ENCODE data around the gene INAVA.
"Not testable (repeated sequence)": the region's sequence is repeated elsewhere in the genome, so short reads cannot be mapped to it uniquely, and the experiment has no call there.

Gene INAVA

DNA sequence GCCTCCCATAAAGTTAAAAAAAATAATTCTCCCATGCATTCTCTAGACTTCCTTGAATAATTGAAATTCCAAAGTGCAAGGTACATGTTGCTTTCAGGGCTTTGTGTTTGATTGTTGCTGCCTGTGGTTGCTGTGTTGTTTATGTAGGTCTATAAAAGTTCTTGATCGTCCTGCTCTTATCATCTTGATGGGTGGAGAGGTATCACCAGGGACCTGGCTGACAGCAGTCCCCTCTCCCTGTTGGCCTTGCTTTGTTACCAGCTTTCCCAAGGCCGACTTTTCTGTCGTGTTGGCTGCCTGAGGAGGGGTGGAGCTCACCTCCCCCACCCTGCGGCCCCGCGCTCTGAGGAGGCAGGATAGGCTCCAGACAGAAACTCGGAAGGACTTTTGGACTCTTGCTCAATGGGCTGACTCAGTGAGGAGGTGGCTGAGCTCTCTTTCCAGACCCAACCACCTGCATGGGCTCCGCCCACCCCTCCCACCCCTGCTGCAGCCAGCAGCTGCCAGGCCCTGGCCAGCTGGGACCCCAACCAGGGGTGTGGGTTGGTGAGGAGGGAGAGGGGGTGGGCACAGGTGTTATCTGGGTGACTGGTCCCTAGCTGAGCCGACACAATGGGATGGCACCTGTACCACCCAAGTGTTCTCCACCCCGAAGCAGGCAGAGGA is 2.0 kb downstream of the INAVA start:
- DNase-seq (ENCODE audit: low read depth, low spot score), result peak; percentile 65
- H3K27ac ChIP-seq, result peak overlapping the region; percentile 94

DNA sequence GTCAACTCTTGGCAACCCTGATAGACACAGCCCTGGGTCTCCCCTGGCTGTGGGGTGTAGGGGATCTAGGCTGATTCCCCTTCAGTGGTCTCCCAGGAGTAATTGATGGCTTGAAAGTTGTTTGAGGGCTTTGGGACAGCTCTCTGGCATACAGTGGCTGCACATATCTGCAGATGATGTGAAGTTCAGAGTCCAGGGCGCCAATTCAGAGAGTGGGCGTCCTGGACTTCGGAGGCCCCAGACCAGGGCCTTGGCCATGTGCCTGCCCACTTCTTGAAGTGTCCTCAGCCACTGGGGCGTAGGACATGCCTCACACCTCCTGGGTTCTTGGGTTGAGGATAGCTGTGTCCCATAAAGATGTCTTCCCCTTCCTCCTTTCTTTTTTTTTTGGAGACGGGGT is 2.6 kb downstream of the INAVA start:
- DNase-seq (ENCODE audit: low read depth, low spot score), result no peak
- H3K27ac ChIP-seq, result peak overlapping the region; percentile 94

DNA sequence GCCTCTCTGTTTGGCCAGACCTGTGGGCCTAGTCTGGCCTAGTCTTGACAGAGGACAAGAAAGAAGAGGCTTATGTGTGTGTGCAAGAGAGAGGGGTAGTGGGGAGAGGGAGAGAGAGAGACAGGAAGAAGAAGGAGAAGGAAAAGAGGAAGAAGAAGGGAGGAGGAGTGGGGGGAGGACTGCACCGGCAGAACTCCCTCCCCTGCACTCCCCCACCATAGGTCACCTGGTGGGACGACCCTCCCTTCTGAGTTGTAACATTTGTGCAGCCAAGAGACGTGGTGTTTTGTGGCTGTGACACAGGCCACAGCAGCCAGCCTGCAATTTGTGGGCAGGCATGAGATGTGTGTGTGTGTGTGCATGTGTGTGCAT is 4.3 kb downstream of the INAVA start:
- DNase-seq (ENCODE audit: low read depth, low spot score), result no peak
- peak overlapping the region; percentile 94 for H3K27ac ChIP-seq

DNA sequence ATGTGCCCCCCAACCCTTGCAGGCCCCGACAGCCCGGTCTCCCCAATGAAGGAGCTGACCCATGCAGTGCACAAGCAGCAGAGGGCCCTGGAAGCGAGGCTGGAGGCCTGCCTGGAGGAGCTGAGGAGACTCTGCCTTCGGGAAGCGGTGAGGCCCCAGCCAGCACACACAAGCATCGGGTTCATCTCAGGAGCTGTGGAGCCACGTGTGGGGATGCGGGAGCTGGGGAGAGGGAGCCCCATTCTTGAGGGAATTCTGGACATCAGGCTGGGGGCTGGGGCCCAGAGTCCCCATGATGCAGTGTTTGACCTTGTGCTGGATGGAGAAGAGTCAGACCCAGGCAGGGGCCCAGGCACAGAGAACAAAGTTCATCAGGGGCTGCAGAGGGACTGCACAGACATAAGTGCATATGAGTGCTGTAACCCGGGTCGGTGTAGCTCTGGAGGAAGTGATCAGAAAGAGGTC is 4.8 kb downstream of the INAVA start:
- H3K27ac ChIP-seq, result peak overlapping the region; percentile 94
- DNase-seq (ENCODE audit: low read depth, low spot score), result no peak

DNA sequence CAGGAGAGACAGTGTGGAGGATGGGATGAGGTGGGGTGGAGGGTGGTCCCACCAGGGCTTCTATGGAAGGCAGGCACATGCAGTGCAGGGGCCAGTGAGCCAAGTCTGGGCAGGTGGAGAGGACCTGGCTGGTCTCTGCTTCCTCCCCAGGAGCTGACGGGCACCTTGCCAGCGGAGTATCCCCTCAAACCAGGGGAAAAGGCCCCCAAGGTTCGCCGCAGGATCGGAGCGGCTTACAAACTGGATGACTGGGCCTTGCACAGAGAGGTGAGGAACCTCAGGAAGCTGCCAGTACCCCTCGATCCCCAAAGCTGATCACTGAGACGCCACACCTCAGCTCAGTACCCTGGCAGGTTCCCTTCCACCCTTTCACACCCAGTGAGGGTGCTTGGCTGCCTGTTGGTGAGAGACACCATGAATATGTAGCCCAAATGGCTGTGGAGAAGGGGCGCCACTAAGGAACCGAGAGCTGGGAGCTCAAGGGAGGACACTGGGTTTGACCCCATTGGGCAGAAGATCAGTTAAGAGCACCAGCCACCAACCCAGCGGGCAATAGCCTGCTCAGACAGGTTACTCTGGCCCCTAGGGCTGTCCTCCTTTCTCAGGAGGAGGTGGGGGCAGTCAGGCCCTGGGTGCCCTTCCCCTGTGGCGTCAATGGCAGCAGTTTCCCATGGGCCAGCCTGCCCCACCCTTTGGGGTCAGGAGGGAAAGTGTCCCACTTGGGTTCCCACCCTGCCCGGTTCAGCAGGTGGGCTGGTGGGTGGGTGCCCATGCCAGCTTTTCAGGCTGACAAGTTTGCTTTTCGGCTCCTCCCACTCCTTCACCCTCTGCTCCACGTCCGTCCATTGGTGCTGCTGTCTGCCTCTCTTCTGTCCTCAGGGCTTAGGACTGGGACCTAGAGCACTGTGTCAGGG is 5.5 kb downstream of the INAVA start:
- no peak for DNase-seq (ENCODE audit: low read depth, low spot score)
- no peak overlapping the region for H3K27ac ChIP-seq

DNA sequence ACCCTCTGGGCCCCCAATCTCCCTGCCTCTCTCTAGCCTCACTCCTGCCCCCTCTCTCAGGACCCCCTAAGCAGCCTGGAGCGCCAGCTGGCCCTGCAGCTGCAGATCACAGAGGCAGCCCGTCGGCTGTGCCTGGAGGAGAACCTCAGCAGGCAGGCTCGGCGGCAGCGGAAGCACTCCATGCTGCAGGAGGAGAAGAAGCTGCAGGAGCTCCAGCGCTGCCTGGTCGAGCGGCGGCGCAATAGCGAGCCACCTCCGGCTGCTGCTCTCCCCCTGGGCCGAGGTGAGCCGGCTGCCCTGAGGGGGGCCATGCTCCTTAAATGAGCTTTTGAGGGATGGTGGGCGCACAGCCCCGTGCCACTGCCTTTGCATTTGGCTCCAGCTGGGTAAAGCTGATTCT is 6.2 kb downstream of the INAVA start:
- no peak overlapping the region for H3K27ac ChIP-seq

DNA sequence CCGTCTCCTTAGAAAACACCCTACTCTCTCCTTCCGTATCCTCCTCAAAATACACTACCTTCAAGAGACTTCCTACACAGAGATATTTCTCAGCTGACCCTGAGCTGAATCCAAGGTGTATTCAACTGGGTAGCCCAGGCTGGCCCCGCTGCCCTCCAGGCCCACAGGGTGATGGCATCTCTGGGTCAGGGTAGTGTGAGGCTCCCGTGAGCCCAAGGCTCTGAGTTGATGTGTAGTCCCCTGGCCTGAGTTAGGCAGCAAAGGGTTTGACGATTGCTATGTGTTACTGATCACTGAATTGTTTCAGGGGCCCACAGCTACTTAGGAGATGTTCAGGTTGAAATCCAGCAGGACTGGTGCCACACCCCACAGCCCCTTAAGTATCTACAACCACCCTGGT is 6.7 kb downstream of the INAVA start:
- peak overlapping the region; percentile 13 for H3K27ac ChIP-seq
- no peak for DNase-seq (ENCODE audit: low read depth, low spot score)

More for the DNA sequence above, 6.2 kb downstream of the INAVA start:
- no peak for DNase-seq (ENCODE audit: low read depth, low spot score)

DNA sequence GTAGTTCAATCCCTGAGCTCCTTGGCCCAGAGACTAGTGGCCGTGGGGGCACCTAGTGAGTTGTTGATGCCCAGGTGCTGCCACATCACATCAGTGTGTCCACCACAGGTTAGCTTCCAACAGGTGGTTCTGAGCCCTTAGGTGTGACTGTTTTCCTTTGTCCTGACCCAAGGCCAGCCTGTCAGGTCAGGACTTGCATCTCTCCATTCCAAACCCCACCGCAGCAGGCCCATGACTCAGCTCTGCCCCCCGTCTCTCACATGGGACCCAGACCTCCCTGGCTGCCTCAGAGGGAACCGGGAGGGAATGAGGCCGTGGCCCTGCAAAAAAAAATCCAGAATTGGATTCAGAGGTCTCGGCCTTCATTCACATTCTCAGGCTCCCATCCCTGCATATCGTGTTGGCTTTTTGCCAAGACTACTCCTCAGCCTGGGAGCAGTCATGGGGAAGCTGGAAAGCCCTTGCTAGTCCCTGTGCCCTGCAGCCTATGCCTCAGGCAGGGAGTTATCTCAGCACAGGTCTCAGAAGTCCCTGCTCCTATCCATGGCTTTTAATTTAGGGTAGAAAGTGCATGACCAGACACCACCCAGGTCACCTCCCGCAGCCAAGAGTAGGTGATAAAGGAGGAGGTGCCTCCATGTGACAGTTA is 7.2 kb downstream of the INAVA start:
- DNase-seq (ENCODE audit: low read depth, low spot score), result no peak
- H3K27ac ChIP-seq, result peak overlapping the region; percentile 13

DNA sequence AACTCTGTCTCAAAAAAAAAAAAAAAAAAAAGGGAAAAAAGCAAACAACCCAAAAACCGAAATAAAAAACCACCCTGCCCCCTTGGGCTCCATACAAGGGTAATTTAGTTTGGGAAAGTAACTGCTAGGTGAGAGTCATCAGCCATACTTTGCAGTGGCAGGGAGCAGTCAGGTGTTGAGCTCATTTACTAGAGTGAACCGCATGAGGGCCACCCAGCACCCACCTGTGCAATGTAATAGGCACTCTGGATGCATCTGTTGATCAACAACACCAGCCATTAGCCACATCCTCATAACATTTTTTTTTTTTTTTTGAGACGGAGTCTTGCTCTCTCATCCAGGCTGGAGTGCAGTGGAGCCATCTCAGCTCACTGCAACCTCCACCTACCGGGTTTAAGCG is 9.1 kb downstream of the INAVA start:
- DNase-seq (ENCODE audit: low read depth, low spot score), result no peak
- H3K27ac ChIP-seq, result peak overlapping the region; percentile 17

DNA sequence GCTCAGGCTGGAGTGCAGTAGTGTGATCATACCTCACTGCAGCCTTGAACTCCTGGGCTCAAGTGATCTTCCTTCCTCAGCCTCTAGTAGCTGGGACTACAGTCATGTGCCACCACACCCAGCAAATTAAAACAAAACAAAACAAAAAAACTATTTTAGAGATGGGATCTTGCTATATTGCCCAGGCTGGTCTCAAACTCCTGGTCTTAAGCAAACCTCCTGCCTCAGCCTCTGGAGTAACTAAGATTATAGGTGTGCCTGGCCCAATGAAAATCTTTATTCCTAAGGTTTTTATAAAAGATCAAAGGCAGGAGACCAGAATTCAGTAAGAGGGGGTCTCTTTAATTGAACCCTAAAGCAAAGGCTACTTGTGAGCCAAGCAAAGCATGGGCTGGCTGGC is 10.1 kb downstream of the INAVA start:
- peak overlapping the region; percentile 48 for H3K27ac ChIP-seq
- DNase-seq (ENCODE audit: low read depth, low spot score), result no peak

DNA sequence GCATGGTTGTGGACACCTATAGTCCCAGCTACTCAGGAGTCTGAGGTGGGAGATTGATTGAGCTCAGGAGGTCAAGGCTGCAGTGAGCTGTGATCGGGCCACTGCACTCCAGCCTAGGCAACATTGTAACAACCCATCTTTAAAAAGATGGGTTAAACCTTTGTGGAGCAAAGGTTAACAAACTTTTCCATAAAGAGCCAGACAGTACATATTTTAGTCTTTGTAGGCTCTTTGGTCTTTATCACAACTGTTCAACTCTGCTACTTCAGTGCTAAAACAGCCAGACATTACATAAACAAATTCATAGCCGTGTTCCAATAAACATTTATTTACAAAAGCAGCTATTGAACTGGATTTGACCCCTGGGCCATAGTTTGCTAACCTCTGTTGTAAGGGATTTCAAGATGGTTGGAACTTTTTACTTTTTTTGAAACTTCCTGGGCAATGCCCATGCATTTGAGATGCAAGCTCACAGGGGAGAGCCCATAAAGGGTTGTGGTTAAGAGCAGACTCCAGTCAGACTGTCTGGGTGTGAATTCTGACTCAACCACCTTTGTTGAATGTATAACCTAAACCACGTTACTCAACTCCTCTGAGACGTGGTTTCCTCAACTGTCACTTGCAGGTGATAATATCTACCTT is 10.8 kb downstream of the INAVA start:
- peak; percentile 85 for DNase-seq (ENCODE audit: low read depth, low spot score)
- H3K27ac ChIP-seq, result peak overlapping the region; percentile 48

DNA sequence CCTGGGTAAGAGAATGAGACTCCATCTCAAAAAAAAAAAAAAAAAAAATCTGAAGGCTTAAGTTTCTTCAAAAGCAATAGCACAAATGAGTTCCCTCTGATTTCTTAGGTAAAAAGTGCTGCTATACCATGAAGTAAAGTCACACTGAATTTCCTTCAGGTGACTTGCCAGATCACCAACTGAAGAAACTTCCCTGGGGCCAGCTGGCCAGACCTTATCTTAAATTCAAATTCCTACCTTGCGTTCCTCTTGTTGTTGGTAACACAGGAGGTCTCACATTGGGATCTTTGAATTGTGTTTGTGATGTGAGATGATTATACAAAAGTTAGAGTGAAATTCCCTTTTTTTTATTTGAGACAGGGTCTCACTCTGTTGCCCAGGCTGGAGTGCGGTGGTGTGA is 11.8 kb downstream of the INAVA start:
- DNase-seq (ENCODE audit: low read depth, low spot score), result no peak
- peak overlapping the region; percentile 48 for H3K27ac ChIP-seq

DNA sequence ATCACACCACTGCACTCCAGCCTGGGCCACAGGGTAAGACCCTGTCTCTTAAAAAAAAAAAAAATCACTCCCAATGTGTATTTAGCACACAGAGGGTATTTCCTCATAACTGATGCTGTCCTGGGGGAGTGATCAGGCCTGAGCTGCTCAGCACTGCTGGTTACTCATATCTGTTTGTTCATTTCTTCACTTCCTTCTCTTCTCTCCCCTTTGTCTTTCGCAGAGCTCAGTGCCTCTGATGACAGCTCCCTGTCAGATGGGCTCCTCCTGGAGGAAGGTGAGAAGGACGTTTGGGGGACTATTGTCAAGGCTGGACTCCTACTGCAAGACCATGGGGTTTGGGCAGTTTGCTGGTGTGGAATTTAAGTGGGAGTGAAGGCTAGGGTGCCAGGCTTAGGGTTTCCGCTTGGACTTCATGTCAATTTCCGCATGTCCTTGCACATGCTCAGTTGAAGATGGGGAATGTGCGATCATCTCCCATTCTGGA is 13.0 kb downstream of the INAVA start:
- H3K27ac ChIP-seq, result peak overlapping the region; percentile 48
- DNase-seq (ENCODE audit: low read depth, low spot score), result no peak

DNA sequence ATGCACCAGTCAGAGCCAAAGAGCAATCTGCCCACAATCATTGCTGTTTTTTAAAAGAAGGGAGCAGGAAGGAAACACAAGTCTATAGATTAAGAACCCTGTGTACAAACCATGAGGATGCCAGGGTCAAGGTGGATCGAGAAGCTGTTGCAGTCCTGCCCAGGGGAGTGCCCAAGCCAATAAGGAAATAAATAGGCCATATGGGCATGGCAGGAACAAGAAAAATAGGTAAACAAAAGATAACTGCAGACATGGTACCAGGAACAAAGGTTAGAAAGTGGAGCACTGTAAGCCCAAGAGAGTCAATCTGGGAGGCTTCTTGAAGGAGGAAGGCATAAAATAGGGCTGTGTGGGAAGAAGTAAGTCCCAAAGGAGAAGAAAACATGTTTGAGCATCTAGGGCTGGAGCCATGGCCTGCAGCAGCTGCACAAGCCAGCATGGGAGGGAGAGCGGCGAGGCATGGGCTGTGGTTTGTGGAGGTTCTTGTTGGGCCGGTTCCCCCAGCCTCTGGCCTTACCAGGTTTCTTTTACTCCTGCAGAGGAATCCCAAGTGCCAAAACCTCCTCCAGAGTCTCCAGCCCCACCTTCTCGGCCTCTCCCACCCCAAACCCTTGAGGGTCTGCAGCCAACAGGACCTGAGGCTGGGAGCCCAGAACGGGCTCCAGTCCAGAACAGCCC is 13.6 kb downstream of the INAVA start:
- peak overlapping the region; percentile 48 for H3K27ac ChIP-seq
- DNase-seq (ENCODE audit: low read depth, low spot score), result no peak

DNA sequence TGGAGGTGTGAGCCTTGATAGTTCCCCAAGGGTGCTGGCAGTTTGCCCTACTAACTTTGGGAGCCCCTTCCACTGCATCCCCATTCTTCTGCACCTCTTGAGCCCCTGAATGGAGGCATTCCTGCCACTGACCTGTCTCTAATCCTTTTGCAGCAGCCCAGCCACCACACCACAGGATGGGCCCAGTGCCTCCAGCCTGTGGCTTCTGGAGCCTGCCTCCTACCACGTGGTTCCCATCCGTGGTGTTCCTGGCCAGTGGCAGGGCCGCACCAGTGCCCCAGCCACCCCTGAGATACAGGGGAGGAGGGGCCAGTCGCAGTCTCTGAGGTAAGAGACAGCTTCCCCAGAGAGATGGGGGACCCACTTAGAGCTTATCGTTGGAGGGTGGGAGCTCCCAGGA is 14.4 kb downstream of the INAVA start:
- peak overlapping the region; percentile 48 for H3K27ac ChIP-seq
- DNase-seq (ENCODE audit: low read depth, low spot score), result no peak

DNA sequence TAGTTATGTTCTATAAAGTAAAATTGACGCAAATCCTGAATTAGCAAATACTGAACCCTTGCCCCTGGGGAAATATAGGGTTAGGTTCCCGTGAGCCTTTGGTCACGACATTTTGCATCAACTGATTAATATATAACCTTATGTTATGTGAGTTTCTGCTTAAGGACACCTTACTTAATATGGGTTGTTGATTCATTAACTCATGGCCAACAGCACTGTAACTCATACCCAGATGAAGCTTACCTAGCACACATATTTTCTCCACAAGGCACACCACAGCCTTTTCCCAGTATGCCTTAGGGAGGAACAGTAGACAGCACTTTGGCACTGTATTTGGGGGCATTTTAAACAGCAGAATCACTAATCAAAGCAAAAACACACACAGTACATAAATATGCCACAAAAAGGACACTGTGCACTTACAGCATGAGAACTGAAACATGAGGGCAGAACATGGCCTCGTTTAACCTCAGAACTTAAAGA is 15.1 kb downstream of the INAVA start:
- DNase-seq (ENCODE audit: low read depth, low spot score), result no peak
- no peak overlapping the region for H3K27ac ChIP-seq

DNA sequence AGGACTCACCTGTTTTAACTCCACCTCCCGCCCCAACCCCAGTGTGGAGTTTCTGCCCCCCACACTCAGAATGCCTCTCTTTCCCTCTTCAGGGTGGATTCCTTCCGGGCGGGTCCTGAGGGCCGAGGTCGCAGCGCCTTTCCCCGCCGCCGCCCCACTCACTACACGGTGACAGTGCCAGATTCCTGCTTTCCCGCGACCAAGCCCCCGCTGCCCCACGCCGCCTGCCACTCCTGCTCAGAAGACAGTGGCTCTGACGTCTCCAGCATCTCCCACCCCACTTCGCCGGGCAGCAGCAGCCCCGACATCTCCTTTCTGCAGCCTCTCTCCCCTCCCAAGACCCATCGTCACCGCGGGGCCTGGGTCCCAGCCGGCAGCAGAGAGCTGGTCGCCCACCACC is 16.7 kb downstream of the INAVA start:
- H3K27ac ChIP-seq, result no peak overlapping the region
- DNase-seq (ENCODE audit: low read depth, low spot score), result no peak

DNA sequence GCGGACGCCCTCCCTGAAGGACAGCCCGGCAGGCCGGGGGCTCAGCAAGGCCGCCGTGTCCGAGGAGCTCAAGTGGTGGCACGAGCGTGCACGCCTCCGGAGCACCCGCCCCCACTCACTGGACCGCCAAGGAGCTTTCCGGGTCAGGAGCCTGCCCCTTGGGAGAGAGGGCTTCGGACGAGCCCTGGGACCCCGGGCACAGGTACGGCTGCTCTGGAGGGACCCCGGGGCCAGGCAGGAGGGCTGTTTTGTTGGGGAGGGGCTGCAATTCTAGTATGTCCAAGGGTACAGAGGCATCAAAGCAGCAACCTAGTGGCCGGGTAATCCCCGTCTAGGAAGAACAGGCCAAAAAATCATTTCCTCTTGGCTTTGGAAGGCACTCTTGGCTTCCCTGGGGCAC is 17.2 kb downstream of the INAVA start:
- peak overlapping the region; percentile 63 for H3K27ac ChIP-seq
- not testable (repeated sequence) for DNase-seq (ENCODE audit: low read depth, low spot score)

DNA sequence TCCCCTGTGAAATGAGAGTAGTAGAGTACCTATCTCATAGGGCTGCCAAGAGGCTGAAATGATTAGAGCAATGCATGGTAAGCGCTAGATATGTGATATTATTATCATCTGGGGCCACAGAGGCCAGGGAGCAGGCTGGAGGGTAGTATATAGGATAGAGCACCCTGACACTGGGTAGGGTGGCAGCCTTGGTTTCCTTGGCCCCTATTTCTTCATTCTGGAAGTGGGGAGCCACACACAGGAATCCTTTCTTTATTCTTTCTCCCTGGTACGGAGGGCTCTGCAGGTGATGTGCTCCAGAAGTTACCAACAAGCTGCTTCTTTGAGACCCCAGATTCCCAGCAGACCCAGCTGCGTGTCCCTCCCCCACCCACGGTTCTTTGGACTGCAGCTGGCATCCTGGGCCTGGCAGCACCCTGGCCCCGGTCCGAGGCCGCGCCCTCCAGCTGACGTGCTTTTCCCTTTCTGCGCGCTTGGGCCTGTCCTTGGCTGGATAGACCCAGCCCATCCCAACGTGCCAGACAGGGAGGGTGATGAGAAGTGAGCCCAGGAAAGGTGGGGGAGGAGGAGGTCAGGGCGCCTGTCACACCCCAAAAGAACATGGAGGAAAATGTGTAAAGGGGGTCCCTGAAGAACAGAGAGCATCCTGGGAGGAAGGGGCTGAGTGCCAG is 18.2 kb downstream of the INAVA start:
- DNase-seq (ENCODE audit: low read depth, low spot score), result no peak

More for the DNA sequence above, 18.2 kb downstream of the INAVA start:
- H3K27ac ChIP-seq, result peak overlapping the region; percentile 63
